HepG2 (cell line): ENCODE measurements around the gene PRSS27. TPM values are rescaled to one million over a fixed set of nuclear protein-coding genes. Genes with fewer than 3 reads are reported as not detected.

Experiments used
- ATAC-seq: fragments of 200-7000 bp; cut with Tn5 transposase; 3 replicates; pipeline ENCODE4 v1.9.1; 2020; ENCODE audit warnings: mild to moderate bottlenecking, moderate library complexity
- BruUV-seq: library from RNA; stranded (reverse); fragments of 400-500 nt; replicated peaks from 2 replicates; lab custom pipeline; 2021; lab: Mats Ljungman, UMichigan
- CTCF ChIA-PET: fragments of 300-600 bp; formaldehyde crosslinking; extraction: SDS; loops from one replicate; lab custom pipeline; 2021; ENCODE audit warnings: low total read pairs, inconsistent platforms, low intra/inter-chr PET ratio; lab: Yijun Ruan, JAX
- POLR2A ChIA-PET: fragments of 350-600 bp; sonication (Branson Sonifier 250); formaldehyde crosslinking; loops from one replicate; lab custom pipeline; 2020; ENCODE audit warnings: antibody characterized with exemption, inconsistent platforms; lab: Yijun Ruan, JAX
- DNase-seq: peaks from one replicate; pipeline ENCODE4 v3.0.0-alpha.2; 2015; ENCODE audit warnings: low spot score
- FAIRE-seq: peaks from 3 replicates; lab custom pipeline; 2011; peaks lifted over from hg19 to GRCh38; lab: Jason Lieb, UNC
- H2AFZ ChIP-seq: one replicate; pipeline ENCODE4 v1.6.1; 2011; ENCODE audit warnings: low read length, inconsistent platforms
- H3K27ac ChIP-seq: fragments of 300-600 bp; 3 replicates; pipeline ENCODE4 v1.8.0; 2011; ENCODE audit warnings: mixed run types, mild to moderate bottlenecking, mixed read lengths, low read length, inconsistent platforms; ENCODE audit not compliant: insufficient read depth; ENCODE audit errors: extremely low read length
- H3K27me3 ChIP-seq, 2 experiments: fragments of 200-600 bp in 1 of 2; 2 replicates in 1 of 2; 3 replicates in 1 of 2; pipeline versions ENCODE4 v1.6.0 to v1.8.0; 2011; ENCODE audit warnings: low read length in 2 of 2, mild to moderate bottlenecking in 2 of 2, moderate library complexity in 2 of 2, inconsistent platforms in 1 of 2; ENCODE audit not compliant: insufficient read depth in 2 of 2, control insufficient read depth in 1 of 2
- H3K36me3 ChIP-seq, 2 experiments: fragments of 200-600 bp in 1 of 2; replicated peaks in 1 of 2; 2 replicates in 1 of 2; 3 replicates in 1 of 2; pipeline versions ENCODE4 v1.5.1 to v1.8.0; 2011; ENCODE audit warnings: low read length in 2 of 2, inconsistent platforms in 1 of 2; ENCODE audit not compliant: insufficient read depth in 2 of 2, control insufficient read depth in 1 of 2
- H3K4me1 ChIP-seq: 2 replicates; pipeline ENCODE4 v1.5.1; 2012; ENCODE audit warnings: low read length, inconsistent platforms; ENCODE audit not compliant: insufficient read depth
- H3K4me2 ChIP-seq: 2 replicates; pipeline ENCODE4 v1.6.0; 2011; ENCODE audit warnings: low read depth, low read length, inconsistent platforms
- H3K4me3 ChIP-seq, 3 experiments: fragments of 200-600 bp in 1 of 3; sonication (generic), shearing (Covaris generic) in 1 of 3; replicated peaks in 1 of 3; 2 replicates each; pipeline ENCODE4 v1.5.1; 2011 to 2016; ENCODE audit warnings: low read length in 3 of 3, inconsistent platforms in 2 of 3, low read depth in 2 of 3, mild to moderate bottlenecking in 2 of 3, control low read depth in 1 of 3, mixed read lengths in 1 of 3; ENCODE audit not compliant: insufficient read depth in 1 of 3
- H3K79me2 ChIP-seq: one replicate; pipeline ENCODE4 v1.6.1; 2011; ENCODE audit warnings: low read length, inconsistent platforms; ENCODE audit not compliant: insufficient read depth
- H3K9ac ChIP-seq: 2 replicates; pipeline ENCODE4 v1.6.0; 2011; ENCODE audit warnings: mild to moderate bottlenecking, low read depth, low read length, inconsistent platforms; ENCODE audit not compliant: insufficient read depth
- H3K9me3 ChIP-seq: 2 replicates; pipeline ENCODE4 v1.5.1; 2012; ENCODE audit warnings: mild to moderate bottlenecking, low read length
- H4K20me1 ChIP-seq: 2 replicates; pipeline ENCODE4 v1.6.0; 2011; ENCODE audit warnings: inconsistent platforms, mild to moderate bottlenecking, low read length, moderate library complexity; ENCODE audit not compliant: insufficient read depth
- AGO2 ChIP-seq: fragments of 200-400 bp; formaldehyde crosslinking; optimal IDR thresholded peaks from 2 replicates; pipeline ENCODE3; 2017; ENCODE audit warnings: mild to moderate bottlenecking, low read depth, low read length, moderate library complexity
- MAX ChIP-seq: IDR thresholded peaks from 2 replicates; pipeline ENCODE4 v1.6.1; 2012; ENCODE audit warnings: inconsistent platforms
- SP5 ChIP-seq: IDR thresholded peaks from 2 replicates; pipeline ENCODE4 v1.6.1; 2016; ENCODE audit warnings: low read depth, borderline replicate concordance
- WGBS: methylation state at CpG from one replicate; pipeline ENCODE4 v1.1.6; 2017; ENCODE audit warnings: low lambda C conversion rate; 5-methylcytosine and 5-hydroxymethylcytosine counted together
- in situ Hi-C: cut with HindIII; loops from 2 replicates; pipeline ENCODE4 v1.10.0; 2017; ENCODE audit warnings: low pct_unique_long_range_greater_than_20kb; ENCODE audit not compliant: extremely low pct_ligation_motif_present
- intact Hi-C: fragments of 100-400 bp; cut with micrococcal nuclease; formaldehyde crosslinking; loops from one replicate; pipeline ENCODE4 v1.10.0; 2022; ENCODE audit not compliant: unreplicated experiment
- polyA plus RNA-seq, 8 experiments: library from polyadenylated mRNA; depleted of rRNA in 3 of 8; stranded (reverse) in 7 of 8; unstranded in 1 of 8; fragments of >200 nt; fragmentation: Illumina TruSeq in 4 of 8; extraction: Trizol in 4 of 8; gene quantifications; 2 replicates each; pipeline versions ENCODE4 v1.2.1 to v1.2.3, GENCODE V29; 2011 to 2016; ENCODE audit warnings: low read depth in 4 of 8, missing spikeins in 1 of 8, mixed read lengths in 1 of 8; ENCODE audit not compliant: insufficient read depth in 1 of 8
- total RNA-seq, 5 experiments: library from RNA; depleted of rRNA; stranded (reverse); fragments of >200 nt; fragmentation: Illumina TruSeq; extraction: Trizol; gene quantifications; 2 replicates each; pipeline ENCODE4 v1.2.3, GENCODE V29; 2016; ENCODE audit warnings: low read depth in 1 of 5

The PRSS27 gene
- total and polyA plus RNA-seq, 2 of the 13 experiments (the other 11 are each of a cell fraction or from before 2014, with no cell fraction given) = 0.20 to 0.73 TPM

DNA sequence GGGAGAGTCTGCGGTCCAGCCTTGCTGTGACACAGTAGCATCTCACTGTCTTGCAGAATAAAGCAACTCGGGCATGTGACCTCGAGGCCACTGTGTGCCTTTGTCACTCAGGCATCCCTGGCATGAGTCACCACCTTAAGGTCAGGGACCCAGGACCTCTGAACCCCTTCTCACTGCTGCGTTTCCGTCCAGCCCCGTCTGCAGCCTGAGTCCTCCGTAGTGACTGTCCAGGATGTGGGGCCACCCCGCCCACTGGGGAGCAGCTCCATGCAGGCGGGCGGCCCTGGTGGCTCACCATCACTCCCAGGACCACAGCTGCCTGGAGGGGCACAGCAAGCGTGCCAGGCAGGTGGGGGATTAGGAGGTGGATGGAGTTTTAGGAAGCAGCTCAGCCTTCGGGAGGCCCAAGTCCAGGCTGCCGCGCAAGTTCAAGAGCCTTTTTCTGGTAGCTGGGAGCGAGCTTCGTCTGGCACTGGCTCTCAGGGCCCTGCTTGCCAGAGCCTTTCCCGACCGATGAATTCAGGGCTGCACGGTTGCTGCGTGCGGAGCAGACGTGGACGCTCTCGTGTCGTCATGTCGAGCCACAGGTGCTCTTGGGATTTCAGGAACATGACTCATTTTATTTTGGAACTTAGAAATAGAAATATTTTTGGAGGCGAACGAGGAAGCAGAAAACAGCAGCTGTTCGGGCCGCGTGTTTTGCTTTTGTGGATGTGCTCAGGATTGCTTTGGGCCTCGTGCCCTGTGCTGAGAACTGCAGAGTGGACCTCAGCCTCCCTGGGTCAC, 20.9 kb downstream of the PRSS27 start:
- FAIRE-seq (no peak), ATAC-seq (no peak), DNase-seq (no peak)
- TF ChIP-seq SP5 (CRISPR knock-in tag) (no peak), AGO2 (peak; percentile 41)
- no peak overlapping the region for H3K27ac ChIP-seq
- H4K20me1 ChIP-seq = no peaks in the 10 kb centered on the region
- H3K27me3 ChIP-seq = no peaks in the 10 kb centered on the region
- 94% methylated on average over 30 of the region's 32 CpGs for WGBS
- no peak overlapping the region for H2AFZ ChIP-seq
- POLR2A ChIA-PET = no interaction called here
- intact Hi-C loops = no loop called here
- no peak overlapping the region for H3K4me2 ChIP-seq
- in situ Hi-C loops = no loop called here
- no peak overlapping the region for H3K4me3 ChIP-seq
- H3K9ac ChIP-seq = no peak overlapping the region
- no peaks in the 10 kb centered on the region for H3K79me2 ChIP-seq
- no peaks in the 10 kb centered on the region for H3K9me3 ChIP-seq
- H3K36me3 ChIP-seq = peaks cover 31 to 39% of the 10 kb centered on the region in 2 experiments; a peak in 4 of 5 replicates
- no peaks in the 10 kb centered on the region for H3K4me1 ChIP-seq
- CTCF ChIA-PET = no interaction called here
- BruUV-seq = no TSS peak

DNA sequence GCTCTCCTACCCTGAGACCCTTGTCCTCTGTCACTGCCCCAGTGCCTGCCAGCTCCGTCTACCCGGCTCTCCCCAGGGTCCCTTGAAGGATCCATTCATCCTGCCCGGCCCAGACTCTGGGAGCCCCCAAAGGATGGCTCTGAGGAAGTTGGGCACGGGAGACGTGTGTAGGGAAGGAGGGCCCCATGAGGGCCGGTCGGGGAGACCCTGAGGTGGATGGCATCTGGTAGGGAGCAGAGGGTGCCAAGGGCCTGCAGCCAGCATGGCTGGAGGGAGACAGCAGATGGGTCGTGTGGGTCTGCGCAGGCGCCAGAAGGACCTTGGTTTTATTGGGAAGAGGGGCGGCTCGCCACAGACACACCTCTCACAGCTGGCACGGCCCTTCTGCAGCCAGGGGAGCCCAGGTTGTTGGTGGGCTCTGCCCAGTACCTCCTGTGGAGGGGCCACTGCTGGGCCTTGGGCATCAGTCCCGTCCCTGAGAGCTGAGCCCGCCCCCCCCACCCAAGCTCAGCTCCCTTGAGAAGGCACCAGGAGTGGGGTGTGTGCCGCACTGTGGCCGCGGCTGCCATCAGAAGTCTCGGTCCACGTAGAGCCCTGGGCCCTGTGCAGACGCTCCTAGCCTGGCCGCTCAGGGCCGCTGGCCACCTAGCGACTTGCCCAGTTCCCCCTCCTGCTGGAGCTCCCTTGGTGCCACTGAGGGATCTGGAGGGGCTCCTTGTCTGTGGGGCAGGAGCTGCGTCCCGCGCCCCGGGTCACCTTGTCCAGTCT, 21.7 kb downstream of the PRSS27 start:
- Histone ChIP-seq H3K36me3 (peaks cover 28 to 39% of the 10 kb centered on the region in 2 experiments; a peak in 4 of 5 replicates), H3K4me3 (no peak overlapping the region), H3K9ac (no peak overlapping the region), H2AFZ (no peak overlapping the region), H3K9me3 (no peaks in the 10 kb centered on the region), H3K4me2 (no peak overlapping the region), H3K27ac (no peak overlapping the region), H3K4me1 (no peaks in the 10 kb centered on the region), H3K27me3 (no peaks in the 10 kb centered on the region), H4K20me1 (no peaks in the 10 kb centered on the region), H3K79me2 (no peaks in the 10 kb centered on the region)
- in situ Hi-C loops = no loop called here
- ChIA-PET POLR2A (no interaction called here), CTCF (no interaction called here)
- intact Hi-C loops = no loop called here
- no peak for DNase-seq
- FAIRE-seq = no peak
- WGBS = 99% methylated on average over 14 of the region's 28 CpGs
- no peak for ATAC-seq
- no peak for TF ChIP-seq MAX
- BruUV-seq = no TSS peak
